CD4-positive, alpha-beta T cell treated with Interleukin-15 for 1 hour (primary cell): ENCODE data around the gene TAF6L.
"Not testable (repeated sequence)": the region's sequence is repeated elsewhere in the genome, so short reads cannot be mapped to it uniquely, and the experiment has no call there.

Experiments
- DNase-seq: peaks from one replicate; pipeline ENCODE4 v3.0.0-alpha.2; 2020

The TAF6L gene

GRCh38 chr11:62805961-62806441 lies 34.8 kb downstream of the TAF6L start:
- DNase-seq: peak; percentile 26

- peak; percentile 70 for DNase-seq
Measured at GRCh38 chr11:62806611-62807121, 35.5 kb downstream of the TAF6L start.

- DNase-seq: no peak
Measured at GRCh38 chr11:62810748-62811147, 39.6 kb downstream of the TAF6L start.

- DNase-seq: no peak
Measured at GRCh38 chr11:62811659-62812058, 40.5 kb downstream of the TAF6L start.

GRCh38 chr11:62816557-62816956 lies 45.4 kb downstream of the TAF6L start:
- DNase-seq: peak; percentile 63

- no peak for DNase-seq
Measured at GRCh38 chr11:62817129-62817528, 45.9 kb downstream of the TAF6L start.

GRCh38 chr11:62823677-62824076 lies 52.5 kb downstream of the TAF6L start:
- DNase-seq: no peak

- DNase-seq: not testable (repeated sequence)
Measured at GRCh38 chr11:62828130-62828529, 56.9 kb downstream of the TAF6L start.

GRCh38 chr11:62830904-62831519 lies 59.8 kb downstream of the TAF6L start:
- DNase-seq: peak; percentile 26

GRCh38 chr11:62831520-62832335 lies 60.5 kb downstream of the TAF6L start, which contains the start of gene STX5:
Gene STX5 (minus strand): TSS chr11:62832051. CDS start chr11:62831243, 808 bp downstream.
- DNase-seq: peak; percentile 98

- DNase-seq: no peak
Measured at GRCh38 chr11:62832336-62833234, 61.4 kb downstream of the TAF6L start, which contains the start of gene TEX54. Gene TEX54 (minus strand): TSS chr11:62832841.

- DNase-seq: no peak
Measured at GRCh38 chr11:62835336-62835735, 64.1 kb downstream of the TAF6L start.
